CD8-positive, alpha-beta memory T cell (primary cell): Measurements from ENCODE around the gene SYNE1. TPM values are rescaled to one million over a fixed set of nuclear protein-coding genes. Genes with fewer than 3 reads are reported as not detected.

Experiments used
- CTCF ChIA-PET: fragments of 350-600 bp; sonication (Branson Sonifier 250); formaldehyde crosslinking; loops from one replicate; lab custom pipeline; 2021; ENCODE audit warnings: antibody characterized with exemption; lab: Charles Lee
- POLR2A ChIA-PET: fragments of 350-600 bp; sonication (Branson Sonifier 250); formaldehyde crosslinking; loops from one replicate; lab custom pipeline; 2021; ENCODE audit warnings: antibody characterized with exemption; lab: Charles Lee
- DNase-seq, 5 donors: peaks; one replicate each; pipeline versions ENCODE4 v3.0.0 to v3.0.0-alpha.2; 2020 to 2022; ENCODE audit warnings: mixed read lengths in 1 of 5
- H3K27ac ChIP-seq: one replicate; pipeline ENCODE4 v1.7.0; 2013; ENCODE audit warnings: low read depth, mild to moderate bottlenecking, low read length, moderate library complexity
- H3K27me3 ChIP-seq: 2 replicates; pipeline ENCODE4 v1.7.0; 2013; ENCODE audit warnings: low read length, mild to moderate bottlenecking; ENCODE audit not compliant: insufficient read depth, poor library complexity, severe bottlenecking
- H3K36me3 ChIP-seq: 2 replicates; pipeline ENCODE4 v1.7.0; 2013; ENCODE audit warnings: mild to moderate bottlenecking, low read length, moderate library complexity; ENCODE audit not compliant: insufficient read depth
- H3K4me1 ChIP-seq: 2 replicates; pipeline ENCODE4 v1.7.0; 2013; ENCODE audit warnings: mild to moderate bottlenecking, low read length, moderate library complexity; ENCODE audit not compliant: insufficient read depth
- H3K4me3 ChIP-seq: 2 replicates; pipeline ENCODE4 v1.7.0; 2013; ENCODE audit warnings: mild to moderate bottlenecking, low read length
- H3K9me3 ChIP-seq: 2 replicates; pipeline ENCODE4 v1.7.0; 2013; ENCODE audit warnings: mild to moderate bottlenecking, low read length
- H3K27ac Mint-ChIP-seq, 8 donors: one replicate each; pipeline ENCODE4 v1.8.0; 2020 to 2021; ENCODE audit warnings: mixed read lengths in 8 of 8, mild to moderate bottlenecking in 6 of 8, inconsistent platforms in 3 of 8, moderate library complexity in 3 of 8
- H3K27me3 Mint-ChIP-seq, 2 donors: one replicate each; pipeline ENCODE4 v1.8.0; 2020 to 2021; ENCODE audit warnings: mixed read lengths in 2 of 2, mild to moderate bottlenecking in 1 of 2, moderate library complexity in 1 of 2
- H3K36me3 Mint-ChIP-seq, 3 donors: one replicate each; pipeline ENCODE4 v1.8.0; 2020 to 2021; ENCODE audit warnings: mixed read lengths in 3 of 3, inconsistent platforms in 1 of 3, mild to moderate bottlenecking in 1 of 3
- H3K4me1 Mint-ChIP-seq, 3 donors: one replicate each; pipeline ENCODE4 v1.8.0; 2020 to 2021; ENCODE audit warnings: mixed read lengths in 3 of 3, inconsistent platforms in 1 of 3, mild to moderate bottlenecking in 1 of 3
- H3K4me3 Mint-ChIP-seq, 7 donors: one replicate each; pipeline ENCODE4 v1.8.0; 2020 to 2021; ENCODE audit warnings: mixed read lengths in 7 of 7, mild to moderate bottlenecking in 6 of 7, moderate library complexity in 4 of 7, inconsistent platforms in 2 of 7
- H3K9me3 Mint-ChIP-seq, 5 donors: one replicate each; pipeline ENCODE4 v1.8.0; 2020 to 2022; ENCODE audit warnings: mixed read lengths in 5 of 5, mild to moderate bottlenecking in 3 of 5, moderate library complexity in 2 of 5, inconsistent platforms in 1 of 5
- polyA plus RNA-seq: library from polyadenylated mRNA; unstranded; fragments of 300-500 nt; fragmentation: Illumina TruSeq; gene quantifications from one replicate; pipeline ENCODE4 v1.2.3, GENCODE V29; 2021
- total RNA-seq, 2 experiments: library from RNA; stranded (reverse); gene quantifications; one replicate each; pipeline ENCODE4 v1.2.3, GENCODE V29; 2021

Gene SYNE1
- total and polyA plus RNA-seq, 3 experiments from 2014 or later = 41.0 to 79.0 (median 48.4) TPM

DNA sequence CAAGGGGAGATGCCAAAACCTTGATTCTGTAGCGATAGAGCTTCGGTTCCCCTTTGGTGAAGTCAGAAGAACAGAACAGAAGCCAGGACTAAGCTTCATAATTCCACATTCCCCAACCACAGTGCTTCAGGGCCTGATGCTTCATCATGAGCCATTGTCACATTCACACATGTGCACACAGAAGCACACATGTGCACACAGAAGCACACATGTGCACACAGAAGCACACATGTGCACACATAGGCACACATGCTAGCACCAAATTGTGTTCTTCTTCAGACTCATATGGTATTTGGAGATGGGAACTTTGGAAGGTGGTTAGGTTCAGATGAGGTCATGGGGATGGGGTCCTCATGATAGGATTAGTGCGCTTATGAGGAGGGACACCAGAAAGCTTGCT, 183.2 kb downstream of the SYNE1 start:
- H3K36me3 ChIP-seq = no peaks in the 10 kb centered on the region
- ChIA-PET CTCF (no interaction called here), POLR2A (no interaction called here)
- H3K27me3 ChIP-seq = no peaks in the 10 kb centered on the region
- no peak for DNase-seq
- no peaks in the 10 kb centered on the region for H3K9me3 ChIP-seq
- H3K4me3 ChIP-seq = no peak overlapping the region
- no peaks in the 10 kb centered on the region for H3K4me1 ChIP-seq
- Mint-ChIP-seq H3K27me3 (no peaks in the 10 kb centered on the region), H3K9me3 (no peaks in the 10 kb centered on the region), H3K36me3 (peaks cover 15 to 45% (median 17%) of the 10 kb centered on the region in 3 donors), H3K4me1 (no peaks in the 10 kb centered on the region), H3K4me3 (no peak overlapping the region), H3K27ac (peak overlapping the region in 1 of 8 donors; percentile 17)
- no peak overlapping the region for H3K27ac ChIP-seq

DNA sequence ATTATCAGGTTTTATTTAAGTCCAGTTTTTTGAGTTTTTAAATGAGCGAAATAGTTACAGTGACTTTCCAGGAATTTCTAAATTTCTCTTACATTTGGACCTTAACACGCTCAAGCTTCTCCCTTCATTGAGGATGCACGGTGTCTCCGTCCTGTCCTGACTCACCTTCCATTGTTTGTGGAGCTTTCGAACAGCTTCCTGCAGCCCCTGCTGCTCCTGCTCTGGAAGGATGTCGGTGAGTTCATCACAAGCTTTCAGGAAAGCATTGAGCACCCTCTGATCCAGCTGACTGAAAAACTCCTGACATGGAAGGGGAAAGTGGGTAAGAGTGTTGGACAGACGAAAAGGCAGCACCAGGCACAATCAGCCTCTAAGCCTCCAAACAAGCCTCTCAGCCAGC, 183.7 kb downstream of the SYNE1 start:
- Mint-ChIP-seq H3K4me3 (no peak overlapping the region), H3K27me3 (no peaks in the 10 kb centered on the region), H3K36me3 (peaks cover 14 to 44% (median 17%) of the 10 kb centered on the region in 3 donors), H3K4me1 (no peaks in the 10 kb centered on the region), H3K9me3 (no peaks in the 10 kb centered on the region), H3K27ac (no peak overlapping the region)
- Histone ChIP-seq H3K4me1 (no peaks in the 10 kb centered on the region), H3K4me3 (no peak overlapping the region), H3K27me3 (no peaks in the 10 kb centered on the region), H3K36me3 (no peaks in the 10 kb centered on the region), H3K27ac (no peak overlapping the region), H3K9me3 (no peaks in the 10 kb centered on the region)
- DNase-seq = no peak
- CTCF ChIA-PET = no interaction called here
- POLR2A ChIA-PET = no interaction called here

GRCh38 chr6:152452639-152453038, 184.5 kb downstream of the SYNE1 start:
- ChIA-PET POLR2A (no interaction called here), CTCF (no interaction called here)
- Histone ChIP-seq H3K27me3 (no peaks in the 10 kb centered on the region), H3K4me3 (no peak overlapping the region), H3K27ac (no peak overlapping the region), H3K4me1 (no peaks in the 10 kb centered on the region), H3K9me3 (no peaks in the 10 kb centered on the region), H3K36me3 (no peaks in the 10 kb centered on the region)
- Mint-ChIP-seq H3K27me3 (no peaks in the 10 kb centered on the region), H3K27ac (no peak overlapping the region), H3K36me3 (peaks cover 14 to 47% (median 17%) of the 10 kb centered on the region in 3 donors), H3K9me3 (no peaks in the 10 kb centered on the region), H3K4me3 (no peak overlapping the region), H3K4me1 (no peaks in the 10 kb centered on the region)
- no peak for DNase-seq

DNA sequence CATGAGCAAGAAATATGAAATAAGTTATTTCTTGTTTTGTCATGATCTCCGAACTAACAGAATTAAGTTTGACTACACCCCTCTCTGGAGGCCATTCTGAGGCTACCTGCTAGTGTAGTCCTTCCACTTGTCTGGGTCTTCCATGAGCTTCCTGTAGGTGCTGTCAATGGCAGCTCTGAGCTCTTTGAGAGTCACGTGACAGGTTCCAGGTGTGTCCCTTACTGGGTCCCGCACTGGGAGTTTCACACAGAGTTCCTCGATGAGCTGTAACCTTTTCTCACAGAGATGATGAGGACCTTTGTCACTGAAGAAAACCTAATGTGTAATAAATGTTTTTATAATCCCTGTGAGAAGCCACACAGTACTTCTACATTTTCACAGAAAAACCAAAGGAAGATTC, 186.6 kb downstream of the SYNE1 start:
- H3K4me1 ChIP-seq = no peaks in the 10 kb centered on the region
- no peak overlapping the region for H3K4me3 ChIP-seq
- H3K27ac ChIP-seq = no peak overlapping the region
- Mint-ChIP-seq H3K27me3 (no peaks in the 10 kb centered on the region), H3K4me1 (no peaks in the 10 kb centered on the region), H3K36me3 (peaks cover 11 to 54% (median 17%) of the 10 kb centered on the region in 3 donors), H3K9me3 (no peaks in the 10 kb centered on the region), H3K27ac (no peak overlapping the region), H3K4me3 (no peak overlapping the region)
- no peaks in the 10 kb centered on the region for H3K9me3 ChIP-seq
- ChIA-PET CTCF (no interaction called here), POLR2A (no interaction called here)
- no peaks in the 10 kb centered on the region for H3K27me3 ChIP-seq
- no peak for DNase-seq
- H3K36me3 ChIP-seq = no peaks in the 10 kb centered on the region

DNA sequence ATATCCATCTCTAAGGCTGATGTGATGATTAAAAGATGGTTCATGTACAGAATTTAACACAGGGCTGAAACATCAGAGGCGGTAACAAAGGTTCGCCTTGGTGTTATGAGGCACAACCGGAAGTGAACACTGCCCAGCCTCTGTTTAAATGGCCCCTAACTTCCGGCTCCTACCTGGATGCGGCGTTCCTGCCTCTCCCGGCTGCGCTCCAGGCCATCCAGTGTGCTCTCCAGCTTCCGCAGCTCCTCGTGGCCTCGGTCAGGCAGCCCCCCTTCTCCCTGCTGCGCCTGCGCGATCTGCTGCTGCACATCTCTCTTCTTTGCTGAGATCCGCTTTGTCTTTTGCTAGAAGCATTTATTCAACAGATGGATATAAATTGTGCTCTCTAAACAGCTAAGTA, 195.3 kb downstream of the SYNE1 start:
- Histone ChIP-seq H3K9me3 (no peaks in the 10 kb centered on the region), H3K4me1 (no peaks in the 10 kb centered on the region), H3K27me3 (no peaks in the 10 kb centered on the region), H3K4me3 (no peak overlapping the region), H3K27ac (no peak overlapping the region), H3K36me3 (no peaks in the 10 kb centered on the region)
- ChIA-PET POLR2A (no interaction called here), CTCF (no interaction called here)
- H3K27ac Mint-ChIP-seq = no peak overlapping the region
- H3K4me3 Mint-ChIP-seq = no peak overlapping the region
- H3K27me3 Mint-ChIP-seq = no peaks in the 10 kb centered on the region
- peaks cover 0 to 29% (median 12%) of the 10 kb centered on the region in 3 donors for H3K36me3 Mint-ChIP-seq
- no peak for DNase-seq
- H3K4me1 Mint-ChIP-seq = no peaks in the 10 kb centered on the region
- no peaks in the 10 kb centered on the region for H3K9me3 Mint-ChIP-seq

DNA sequence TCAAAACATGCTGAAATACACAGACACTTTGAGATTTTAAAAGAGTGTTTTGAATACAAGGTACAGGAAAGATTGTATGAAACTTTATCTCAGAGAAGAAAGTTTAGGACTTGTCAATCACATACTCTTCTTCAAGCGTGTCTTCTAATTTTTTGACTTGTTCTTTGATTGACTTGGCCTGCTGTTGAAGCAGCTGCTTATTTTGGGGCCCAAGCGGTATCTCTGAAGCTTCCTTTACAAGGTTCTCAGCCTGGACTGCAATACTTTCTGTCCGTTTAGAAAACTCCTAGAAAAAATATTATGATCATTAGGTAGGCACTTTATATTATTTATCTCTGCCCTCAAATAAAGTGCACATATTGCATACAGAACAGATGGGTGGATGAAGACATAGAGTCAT, 201.3 kb downstream of the SYNE1 start:
- H3K27ac ChIP-seq = no peak overlapping the region
- Mint-ChIP-seq H3K27me3 (no peaks in the 10 kb centered on the region), H3K9me3 (no peaks in the 10 kb centered on the region), H3K4me1 (no peaks in the 10 kb centered on the region), H3K4me3 (no peak overlapping the region), H3K36me3 (peaks cover 0 to 15% (median 6%) of the 10 kb centered on the region in 3 donors), H3K27ac (no peak overlapping the region)
- H3K4me3 ChIP-seq = no peak overlapping the region
- DNase-seq = no peak
- CTCF ChIA-PET = no interaction called here
- no peaks in the 10 kb centered on the region for H3K36me3 ChIP-seq
- H3K4me1 ChIP-seq = no peaks in the 10 kb centered on the region
- H3K9me3 ChIP-seq = no peaks in the 10 kb centered on the region
- POLR2A ChIA-PET = no interaction called here
- H3K27me3 ChIP-seq = no peaks in the 10 kb centered on the region

DNA sequence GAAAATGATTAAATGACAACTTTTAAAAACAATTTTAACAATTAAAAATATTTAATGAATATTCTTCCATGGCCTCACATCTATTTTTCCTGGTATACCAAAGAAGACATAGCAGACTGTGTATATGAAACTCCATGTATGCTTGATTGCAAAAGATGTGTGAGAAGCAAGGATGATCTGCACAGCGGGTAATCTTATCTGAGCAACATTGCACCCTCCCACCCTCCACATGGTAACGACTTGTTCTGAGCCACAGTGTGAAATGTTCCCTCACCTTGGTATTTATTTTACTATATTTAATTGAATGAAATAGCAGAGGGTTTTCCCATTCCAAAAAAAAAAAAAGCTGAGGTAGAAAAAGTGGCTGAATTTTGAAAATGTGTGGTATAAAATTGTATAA, 204.4 kb downstream of the SYNE1 start:
- ChIA-PET CTCF (no interaction called here), POLR2A (no interaction called here)
- Histone ChIP-seq H3K27me3 (no peaks in the 10 kb centered on the region), H3K36me3 (no peaks in the 10 kb centered on the region), H3K9me3 (no peaks in the 10 kb centered on the region), H3K4me3 (no peak overlapping the region), H3K4me1 (no peaks in the 10 kb centered on the region), H3K27ac (no peak overlapping the region)
- Mint-ChIP-seq H3K36me3 (peaks cover 0 to 16% (median 5%) of the 10 kb centered on the region in 3 donors), H3K27ac (no peak overlapping the region), H3K9me3 (no peaks in the 10 kb centered on the region), H3K27me3 (no peaks in the 10 kb centered on the region), H3K4me1 (no peaks in the 10 kb centered on the region), H3K4me3 (no peak overlapping the region)
- no peak for DNase-seq

- no peaks in the 10 kb centered on the region for H3K4me1 Mint-ChIP-seq
- POLR2A ChIA-PET = no interaction called here
- H3K36me3 ChIP-seq = no peaks in the 10 kb centered on the region
Observed at GRCh38 chr6:152428126-152428525, 209.0 kb downstream of the SYNE1 start.

DNA sequence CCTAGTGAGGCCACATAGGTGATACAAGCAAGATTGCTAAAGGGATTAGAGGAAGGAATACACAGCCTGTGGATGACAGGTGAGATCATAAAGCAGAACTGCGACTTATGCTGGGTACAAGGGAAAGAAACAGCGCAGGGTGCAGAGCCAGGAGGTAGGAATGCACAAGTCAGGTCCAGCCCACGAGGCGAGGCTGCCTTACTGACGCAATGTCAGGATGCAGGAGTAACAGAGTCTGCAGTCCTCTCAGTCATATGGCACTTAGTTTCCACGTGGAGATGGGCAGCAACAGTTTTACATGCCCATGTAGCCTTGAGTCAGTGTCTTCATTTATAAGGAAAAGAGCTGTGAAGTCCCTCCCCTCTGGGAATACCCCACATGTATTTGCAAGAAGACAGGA, 210.9 kb downstream of the SYNE1 start:
- H3K9me3 ChIP-seq = no peaks in the 10 kb centered on the region
- DNase-seq = no peak
- ChIA-PET CTCF (no interaction called here), POLR2A (no interaction called here)
- no peaks in the 10 kb centered on the region for H3K36me3 ChIP-seq
- H3K27me3 ChIP-seq = no peaks in the 10 kb centered on the region
- no peaks in the 10 kb centered on the region for H3K4me1 ChIP-seq
- H3K27me3 Mint-ChIP-seq = peaks cover 0 to 5% of the 10 kb centered on the region in 2 donors
- H3K36me3 Mint-ChIP-seq = peaks cover 16 to 25% (median 17%) of the 10 kb centered on the region in 3 donors
- H3K27ac ChIP-seq = no peak overlapping the region
- no peak overlapping the region for H3K27ac Mint-ChIP-seq
- H3K4me1 Mint-ChIP-seq = no peaks in the 10 kb centered on the region
- H3K4me3 ChIP-seq = no peak overlapping the region
- peaks cover 0 to 4% (median 0%) of the 10 kb centered on the region in 5 donors for H3K9me3 Mint-ChIP-seq
- no peak overlapping the region for H3K4me3 Mint-ChIP-seq

More at GRCh38 chr6:152428126-152428525, 209.0 kb downstream of the SYNE1 start:
- Histone ChIP-seq H3K4me1 (no peaks in the 10 kb centered on the region), H3K4me3 (no peak overlapping the region), H3K9me3 (no peaks in the 10 kb centered on the region), H3K27ac (no peak overlapping the region), H3K27me3 (no peaks in the 10 kb centered on the region)
- no peak overlapping the region for H3K27ac Mint-ChIP-seq
- no peak overlapping the region for H3K4me3 Mint-ChIP-seq
- no peak for DNase-seq
- peaks cover 0 to 1% (median 0%) of the 10 kb centered on the region in 5 donors for H3K9me3 Mint-ChIP-seq
- H3K27me3 Mint-ChIP-seq = peaks cover 0 to 5% of the 10 kb centered on the region in 2 donors
- H3K36me3 Mint-ChIP-seq = peaks cover 14 to 25% (median 15%) of the 10 kb centered on the region in 3 donors
- CTCF ChIA-PET = no interaction called here
